PC-9 (cell line): Measurements from ENCODE around the gene ZCCHC14. TPM values are rescaled to one million over a fixed set of nuclear protein-coding genes. Genes with fewer than 3 reads are reported as not detected.
"Not testable (repeated sequence)": the region's sequence is repeated elsewhere in the genome, so short reads cannot be mapped to it uniquely, and the experiment has no call there.

ENCODE experiments used
- BruUV-seq: library from RNA; stranded (reverse); fragments of 400-500 nt; replicated peaks from 2 replicates; lab custom pipeline; 2021; lab: Mats Ljungman, UMichigan
- CTCF ChIA-PET: fragments of 300-600 bp; sonication (Branson Sonifier 250); formaldehyde crosslinking; loops from one replicate; lab custom pipeline; 2022; ENCODE audit warnings: antibody characterized with exemption; lab: Charles Lee
- POLR2A ChIA-PET: fragments of 300-600 bp; sonication (Branson Sonifier 250); formaldehyde crosslinking; loops from one replicate; lab custom pipeline; 2022; ENCODE audit warnings: antibody characterized with exemption; ENCODE audit not compliant: unreplicated experiment; lab: Charles Lee
- DNase-seq, 2 experiments: peaks; one replicate each; pipeline versions ENCODE4 v3.0.0 to v3.0.0-alpha.2; 2015 to 2022; ENCODE audit warnings: mixed read lengths in 1 of 2
- H2AFZ ChIP-seq: fragments of 200-600 bp; sonication (generic); 2 replicates; pipeline ENCODE4 v1.8.1; 2017; ENCODE audit warnings: antibody characterized with exemption
- H3F3A ChIP-seq: fragments of 200-600 bp; sonication (generic); 2 replicates; pipeline ENCODE4 v1.8.1; 2017; ENCODE audit warnings: antibody characterized with exemption, mild to moderate bottlenecking, low read depth; ENCODE audit not compliant: insufficient read depth
- H3K27ac ChIP-seq: fragments of 200-600 bp; sonication (generic); 2 replicates; pipeline ENCODE4 v1.6.1; 2016; ENCODE audit warnings: mixed run types
- H3K27me3 ChIP-seq: fragments of 200-600 bp; sonication (generic); 2 replicates; pipeline ENCODE4 v1.6.1; 2016; ENCODE audit warnings: low read depth, mixed run types; ENCODE audit not compliant: insufficient read depth
- H3K36me3 ChIP-seq: fragments of 200-600 bp; sonication (generic); 2 replicates; pipeline ENCODE4 v1.6.1; 2016; ENCODE audit warnings: low read depth, mixed run types
- H3K4me1 ChIP-seq: fragments of 200-600 bp; sonication (generic); replicated peaks from 2 replicates; pipeline ENCODE4 v1.6.1; 2016; ENCODE audit warnings: mixed run types; ENCODE audit not compliant: insufficient read depth
- H3K4me2 ChIP-seq: fragments of 200-600 bp; sonication (generic); 2 replicates; pipeline ENCODE4 v1.6.1; 2017; ENCODE audit warnings: mixed run types
- H3K4me3 ChIP-seq: fragments of 200-600 bp; sonication (generic); 2 replicates; pipeline ENCODE4 v1.6.1; 2016; ENCODE audit warnings: mixed run types
- H3K79me2 ChIP-seq: fragments of 200-600 bp; sonication (generic); 2 replicates; pipeline ENCODE4 v1.6.1; 2017; ENCODE audit warnings: low read depth, mixed run types
- H3K9me2 ChIP-seq: fragments of 200-600 bp; sonication (generic); 2 replicates; pipeline ENCODE4 v1.8.1; 2017; ENCODE audit warnings: mild to moderate bottlenecking; ENCODE audit not compliant: insufficient read depth
- H3K9me3 ChIP-seq: fragments of 200-600 bp; sonication (generic); 2 replicates; pipeline ENCODE4 v1.8.1; 2016; ENCODE audit warnings: low read depth; ENCODE audit not compliant: insufficient read depth
- H4K20me1 ChIP-seq: fragments of 200-600 bp; sonication (generic); 2 replicates; pipeline ENCODE4 v1.8.1; 2017; ENCODE audit not compliant: insufficient read depth
- EZH2 ChIP-seq: fragments of 200-600 bp; sonication (generic); IDR thresholded peaks from 2 replicates; pipeline ENCODE4 v1.8.0; 2017; ENCODE audit warnings: antibody characterized with exemption, low read depth
- intact Hi-C: fragments of 100-400 bp; cut with micrococcal nuclease; formaldehyde crosslinking; loops from one replicate; pipeline ENCODE4 v1.10.0; 2022; ENCODE audit not compliant: unreplicated experiment
- total RNA-seq: library from RNA; stranded (reverse); gene quantifications from 2 replicates; pipeline ENCODE4 v1.2.3, GENCODE V29; 2021
- TF ChIP-seq, protein P1 (sequence below): fragments of 200-600 bp; sonication (generic); conservative IDR thresholded peaks from 2 replicates; pipeline ENCODE4 v1.6.1; 2017; ENCODE audit warnings: mixed run types, antibody characterized with exemption, mild to moderate bottlenecking, moderate library complexity

ZCCHC14 gene
- total RNA-seq, 1 experiment from 2014 or later: 17.9 TPM

DNA sequence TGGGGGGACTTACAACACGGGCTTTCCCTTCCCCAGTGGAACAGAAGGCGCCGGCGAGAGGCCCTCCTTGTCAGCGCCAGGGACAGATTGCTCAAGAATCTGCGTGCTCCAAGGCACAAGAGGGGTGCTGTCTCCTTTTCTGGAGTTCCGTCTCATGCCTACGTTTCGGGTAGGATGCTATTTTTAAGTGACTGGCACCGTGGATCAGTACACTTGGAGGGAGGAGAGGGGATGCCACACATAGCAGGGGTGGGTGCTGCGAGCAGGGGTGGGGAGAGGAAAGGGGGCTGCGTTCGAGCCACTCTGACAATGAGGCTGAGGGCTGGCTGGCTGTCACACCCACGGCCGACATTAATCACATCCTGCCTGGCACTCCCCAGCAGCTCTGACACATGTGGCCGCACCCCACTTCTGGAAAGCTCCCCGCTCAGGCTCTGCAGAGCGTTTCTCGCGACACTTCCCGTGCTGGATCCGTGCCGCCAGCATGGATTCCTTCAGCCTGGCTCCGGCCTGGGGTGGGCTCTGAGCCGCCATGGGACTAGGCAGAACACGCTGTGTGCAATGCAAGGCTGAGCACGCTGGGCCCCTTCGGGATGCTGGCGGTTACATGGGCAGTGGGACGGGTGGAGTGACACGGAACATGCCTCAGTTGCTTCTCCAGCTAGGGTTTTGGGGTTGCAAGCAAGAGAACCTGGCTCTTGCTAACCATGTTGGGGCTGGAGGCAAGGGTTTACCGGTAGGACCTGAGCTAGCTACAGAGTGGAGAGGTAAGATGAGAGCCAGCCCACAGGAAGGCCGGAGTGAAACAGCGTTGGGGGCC lies 25.0 kb upstream of the ZCCHC14 start:
- CTCF ChIA-PET, BruUV-seq, H3K27ac ChIP-seq: not testable (repeated sequence)

DNA sequence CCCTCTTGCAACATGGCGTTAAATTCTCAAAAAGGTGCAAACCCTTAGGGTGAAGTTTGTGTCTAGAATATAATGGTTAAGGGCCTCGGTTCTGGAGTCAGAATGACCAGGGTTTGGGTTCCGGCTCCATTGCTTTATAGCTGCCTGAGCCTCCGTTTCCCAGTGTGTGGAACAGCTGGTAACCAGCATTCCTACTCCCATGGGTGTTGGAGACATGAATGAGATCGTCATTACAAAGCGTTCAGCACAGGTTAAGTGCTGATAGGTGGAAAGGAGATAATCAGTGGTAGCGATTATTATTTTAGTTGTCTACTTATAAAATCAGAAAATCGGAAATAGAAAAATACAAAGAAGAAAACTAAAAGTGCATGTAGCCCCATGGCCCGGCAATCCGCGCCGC lies 23.5 kb upstream of the ZCCHC14 start:
- intact Hi-C loops: no loop called here
- H3K4me3 ChIP-seq: no peak overlapping the region
- POLR2A ChIA-PET: no interaction called here
- H3K9me3 ChIP-seq: no peaks in the 10 kb centered on the region
- H3K27me3 ChIP-seq: peaks cover 34% of the 10 kb centered on the region
- DNase-seq: no peak
- H3K27ac ChIP-seq: no peak overlapping the region
- no peaks in the 10 kb centered on the region for H3K36me3 ChIP-seq
- H3F3A ChIP-seq: no peaks in the 10 kb centered on the region
- CTCF ChIA-PET: no interaction called here
- no peaks in the 10 kb centered on the region for H3K9me2 ChIP-seq
- BruUV-seq: no TSS peak
- H2AFZ ChIP-seq: no peak overlapping the region
- H3K4me1 ChIP-seq: no peaks in the 10 kb centered on the region
- TF ChIP-seq, protein P1, sequence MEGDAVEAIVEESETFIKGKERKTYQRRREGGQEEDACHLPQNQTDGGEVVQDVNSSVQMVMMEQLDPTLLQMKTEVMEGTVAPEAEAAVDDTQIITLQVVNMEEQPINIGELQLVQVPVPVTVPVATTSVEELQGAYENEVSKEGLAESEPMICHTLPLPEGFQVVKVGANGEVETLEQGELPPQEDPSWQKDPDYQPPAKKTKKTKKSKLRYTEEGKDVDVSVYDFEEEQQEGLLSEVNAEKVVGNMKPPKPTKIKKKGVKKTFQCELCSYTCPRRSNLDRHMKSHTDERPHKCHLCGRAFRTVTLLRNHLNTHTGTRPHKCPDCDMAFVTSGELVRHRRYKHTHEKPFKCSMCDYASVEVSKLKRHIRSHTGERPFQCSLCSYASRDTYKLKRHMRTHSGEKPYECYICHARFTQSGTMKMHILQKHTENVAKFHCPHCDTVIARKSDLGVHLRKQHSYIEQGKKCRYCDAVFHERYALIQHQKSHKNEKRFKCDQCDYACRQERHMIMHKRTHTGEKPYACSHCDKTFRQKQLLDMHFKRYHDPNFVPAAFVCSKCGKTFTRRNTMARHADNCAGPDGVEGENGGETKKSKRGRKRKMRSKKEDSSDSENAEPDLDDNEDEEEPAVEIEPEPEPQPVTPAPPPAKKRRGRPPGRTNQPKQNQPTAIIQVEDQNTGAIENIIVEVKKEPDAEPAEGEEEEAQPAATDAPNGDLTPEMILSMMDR: no peak
- no peak for TF ChIP-seq EZH2
- no peaks in the 10 kb centered on the region for H4K20me1 ChIP-seq
- H3K4me2 ChIP-seq: no peak overlapping the region
- H3K79me2 ChIP-seq: no peaks in the 10 kb centered on the region

More for the DNA sequence above, 25.0 kb upstream of the ZCCHC14 start:
- DNase-seq: peak in 1 of 2 experiments; percentile 35
- H3F3A ChIP-seq, H3K4me2 ChIP-seq, H3K4me1 ChIP-seq, H3K9me2 ChIP-seq, H3K9me3 ChIP-seq, H2AFZ ChIP-seq, H3K4me3 ChIP-seq, H4K20me1 ChIP-seq, H3K36me3 ChIP-seq, intact Hi-C loops, H3K79me2 ChIP-seq: not testable (repeated sequence)
- POLR2A ChIA-PET: interaction anchor here (0.5 kb wide), 1 partner anchor 19 kb away, joined by 3 read pairs; no protein-coding TSS in a partner anchor
- H3K27me3 ChIP-seq: peaks cover 48% of the 10 kb centered on the region

DNA sequence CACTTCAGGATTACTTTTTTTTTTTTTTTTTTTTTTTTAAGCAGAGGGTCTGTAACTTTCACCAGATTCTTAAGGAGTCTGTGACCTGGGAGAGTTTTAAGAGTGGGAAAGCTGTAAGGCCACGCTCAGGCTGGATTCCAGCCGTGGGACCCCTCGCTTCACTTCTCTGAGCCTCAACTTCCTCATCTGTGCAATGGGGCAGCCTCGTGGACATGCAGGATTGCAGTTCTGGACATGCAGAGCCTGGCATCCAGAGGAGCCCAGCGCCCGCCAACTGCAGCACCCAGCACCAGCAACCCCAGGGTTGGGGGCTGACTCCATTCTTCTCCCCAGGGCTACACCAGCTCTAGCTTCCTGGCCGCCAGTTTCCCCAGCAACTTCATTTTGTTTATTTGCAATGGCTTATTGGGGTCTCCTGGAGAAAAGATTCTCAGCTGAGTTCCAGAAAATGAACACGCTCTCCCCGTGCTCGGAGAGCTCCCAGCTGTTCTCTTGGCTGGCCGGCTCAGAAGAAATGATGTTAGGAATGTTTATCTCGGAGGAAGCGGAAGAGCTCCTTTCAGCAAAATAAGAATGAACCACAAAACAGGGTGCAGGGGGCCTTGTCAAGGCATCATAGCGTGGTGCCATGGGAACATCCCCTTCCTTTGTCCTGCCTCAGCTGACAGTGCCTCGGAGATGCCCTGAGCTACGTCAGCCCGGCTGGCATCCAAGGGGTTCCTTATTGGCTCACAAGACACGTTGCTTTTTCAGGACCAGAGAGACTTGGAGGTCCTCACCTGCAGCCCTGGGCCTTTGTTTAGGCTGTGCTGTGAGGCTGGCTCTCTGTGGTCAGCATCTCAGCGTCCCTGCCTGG lies 22.9 kb upstream of the ZCCHC14 start:
- H3F3A ChIP-seq: no peaks in the 10 kb centered on the region
- H3K4me2 ChIP-seq: no peak overlapping the region
- BruUV-seq: no TSS peak
- no peaks in the 10 kb centered on the region for H3K36me3 ChIP-seq
- TF ChIP-seq EZH2: no peak
- TF ChIP-seq, protein P1: no peak
- peaks cover 29% of the 10 kb centered on the region for H3K27me3 ChIP-seq
- H3K27ac ChIP-seq: no peak overlapping the region
- H3K4me3 ChIP-seq: no peak overlapping the region
- POLR2A ChIA-PET: no interaction called here
- no peaks in the 10 kb centered on the region for H3K79me2 ChIP-seq
- no peaks in the 10 kb centered on the region for H4K20me1 ChIP-seq
- H2AFZ ChIP-seq: no peak overlapping the region
- DNase-seq: no peak
- H3K9me3 ChIP-seq: no peaks in the 10 kb centered on the region
- no peaks in the 10 kb centered on the region for H3K9me2 ChIP-seq
- no peaks in the 10 kb centered on the region for H3K4me1 ChIP-seq
- CTCF ChIA-PET: no interaction called here
- intact Hi-C loops: no loop called here

DNA sequence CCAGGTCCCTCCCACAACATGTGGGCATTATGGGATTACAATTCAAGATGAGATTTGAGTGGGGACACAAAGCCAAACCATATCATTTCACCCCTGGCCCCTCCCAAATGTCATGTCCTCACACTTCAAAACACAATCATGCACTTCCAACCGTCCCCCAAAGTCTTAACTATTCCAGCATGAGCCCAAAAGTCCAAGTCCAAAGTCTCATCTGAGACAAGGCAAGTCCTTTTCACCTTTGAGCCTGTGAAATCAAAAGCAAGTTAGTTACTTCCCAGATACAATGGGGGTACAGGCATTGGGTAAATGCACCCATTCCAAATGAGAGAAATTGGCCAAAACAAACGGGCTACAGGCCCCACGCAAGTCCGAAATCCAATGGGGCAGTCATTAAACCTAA lies 17.0 kb upstream of the ZCCHC14 start:
- H3K27me3 ChIP-seq: peaks cover 26% of the 10 kb centered on the region; the same call in 1 of the 2 replicates
- POLR2A ChIA-PET, H3K36me3 ChIP-seq, H4K20me1 ChIP-seq, H3K4me3 ChIP-seq, H3K27ac ChIP-seq, H3K4me2 ChIP-seq, H3F3A ChIP-seq, CTCF ChIA-PET, intact Hi-C loops, H2AFZ ChIP-seq, DNase-seq, H3K9me2 ChIP-seq, H3K9me3 ChIP-seq, BruUV-seq, H3K79me2 ChIP-seq, H3K4me1 ChIP-seq: not testable (repeated sequence)
